Right lobe of liver (tissue), 6 donors: ENCODE results near the gene GNAT1. TPM values are rescaled to one million over a fixed set of nuclear protein-coding genes. Genes with fewer than 3 reads are reported as not detected.

Experiments
- ATAC-seq, 4 donors: fragments of 200-7000 bp; cut with Tn5 transposase; one replicate each; pipeline ENCODE4 v1.9.1; 2020; ENCODE audit warnings: mild to moderate bottlenecking in 4 of 4, moderate library complexity in 4 of 4
- DNase-seq, 3 donors: peaks; one replicate each; pipeline ENCODE4 v3.0.0-alpha.2; 2020
- H3K27ac ChIP-seq, 3 donors: fragments of 200-600 bp; one replicate each; pipeline ENCODE4 v1.8.0; 2022
- H3K27me3 ChIP-seq, 2 donors: fragments of 200-600 bp; one replicate each; pipeline ENCODE4 v1.8.0; 2022
- H3K36me3 ChIP-seq, 4 donors: fragments of 200-600 bp; sonication (generic) in 1 of 4; one replicate each; pipeline versions ENCODE4 v1.5.1 to v1.8.0; 2017 to 2022; ENCODE audit warnings: control low read depth in 1 of 4
- H3K4me1 ChIP-seq, 4 donors: fragments of 200-600 bp; sonication (generic) in 1 of 4; one replicate each; pipeline versions ENCODE4 v1.5.1 to v1.8.0; 2017 to 2022; ENCODE audit warnings: control low read depth in 1 of 4
- H3K4me3 ChIP-seq, 3 donors: fragments of 200-600 bp; one replicate each; pipeline ENCODE4 v1.8.0; 2022
- H3K9me3 ChIP-seq, 4 donors: fragments of 200-600 bp; sonication (generic) in 1 of 4; one replicate each; pipeline versions ENCODE4 v1.5.1 to v1.8.0; 2017 to 2022; ENCODE audit warnings: control low read depth in 1 of 4
- POLR2A ChIP-seq: fragments of 450-650 bp; IDR thresholded peaks from one replicate; pipeline ENCODE4 v1.6.1; 2017; ENCODE audit warnings: antibody characterized with exemption, mild to moderate bottlenecking
- WGBS: methylation state at CpG from one replicate; pipeline ENCODE4 v1.1.6; 2018; ENCODE audit warnings: low coverage, low lambda C conversion rate; ENCODE audit not compliant: insufficient coverage; ENCODE audit errors: missing lambda C conversion rate; 5-methylcytosine and 5-hydroxymethylcytosine counted together
- intact Hi-C, 2 donors: fragments of 100-400 bp; cut with DNase I; formaldehyde crosslinking; loops; one replicate each; pipeline versions ENCODE4 v1.11.2 to v1.14.1; 2022
- total RNA-seq, 6 experiments: library from RNA; depleted of rRNA in 2 of 6; stranded (reverse); fragments of >200 nt in 2 of 6; fragmentation: NEBNext Ultra II Directional in 3 of 6; extraction: Animal tissue kit (Norgen Biotek cat#: 25700) in 3 of 6; gene quantifications; one replicate each; pipeline versions ENCODE4 v1.1.0 to v1.2.4, GENCODE V29; 2016 to 2023
- TF ChIP-seq, protein P1 (sequence below), 4 donors: fragments of 200-600 bp in 3 of 4; fragments of 450-650 bp in 1 of 4; IDR thresholded peaks; one replicate each; pipeline versions ENCODE4 v1.5.1 to v1.8.0; 2016 to 2022; ENCODE audit warnings: antibody characterized with exemption in 4 of 4, mild to moderate bottlenecking in 2 of 4
- donor health status: DM: no; HTN: yes; CAD: no.
- donor health status: DM: no; HTN: no; CAD: no.
- donor health status: DM: no; HTN: no; CAD: no.
- donor health status: DM: no; HTN: yes; CAD: no.
- donor health status: DM: no; HTN: yes; CAD: no.

GNAT1 gene
- total RNA-seq, 6 experiments from 2014 or later = 0.07 TPM; not detected in 5

DNA sequence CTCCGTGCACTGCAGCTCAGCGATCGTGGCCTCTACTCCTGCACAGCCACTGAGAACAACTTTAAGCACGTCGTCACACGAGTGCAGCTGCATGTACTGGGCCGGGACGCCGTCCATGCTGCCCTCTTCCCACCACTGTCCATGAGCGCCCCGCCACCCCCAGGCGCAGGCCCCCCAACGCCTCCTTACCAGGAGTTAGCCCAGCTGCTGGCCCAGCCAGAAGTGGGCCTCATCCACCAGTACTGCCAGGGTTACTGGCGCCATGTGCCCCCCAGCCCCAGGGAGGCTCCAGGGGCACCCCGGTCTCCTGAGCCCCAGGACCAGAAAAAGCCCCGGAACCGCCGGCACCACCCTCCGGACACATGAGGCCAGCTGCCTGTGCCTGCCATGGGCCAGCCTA is 3.7 kb upstream of the GNAT1 start:
- H3K27me3 ChIP-seq = no peaks in the 10 kb centered on the region
- no peak overlapping the region for H3K27ac ChIP-seq
- ATAC-seq (no peak), DNase-seq (no peak)
- H3K9me3 ChIP-seq = no peaks in the 10 kb centered on the region
- peaks cover 0 to 19% (median 3%) of the 10 kb centered on the region in 4 donors for H3K4me1 ChIP-seq
- no peak overlapping the region for H3K4me3 ChIP-seq
- no peaks in the 10 kb centered on the region for H3K36me3 ChIP-seq
- 80% methylated on average over 1 of the region's 19 CpGs for WGBS
- TF ChIP-seq POLR2A = no peak
- TF ChIP-seq, protein P1, sequence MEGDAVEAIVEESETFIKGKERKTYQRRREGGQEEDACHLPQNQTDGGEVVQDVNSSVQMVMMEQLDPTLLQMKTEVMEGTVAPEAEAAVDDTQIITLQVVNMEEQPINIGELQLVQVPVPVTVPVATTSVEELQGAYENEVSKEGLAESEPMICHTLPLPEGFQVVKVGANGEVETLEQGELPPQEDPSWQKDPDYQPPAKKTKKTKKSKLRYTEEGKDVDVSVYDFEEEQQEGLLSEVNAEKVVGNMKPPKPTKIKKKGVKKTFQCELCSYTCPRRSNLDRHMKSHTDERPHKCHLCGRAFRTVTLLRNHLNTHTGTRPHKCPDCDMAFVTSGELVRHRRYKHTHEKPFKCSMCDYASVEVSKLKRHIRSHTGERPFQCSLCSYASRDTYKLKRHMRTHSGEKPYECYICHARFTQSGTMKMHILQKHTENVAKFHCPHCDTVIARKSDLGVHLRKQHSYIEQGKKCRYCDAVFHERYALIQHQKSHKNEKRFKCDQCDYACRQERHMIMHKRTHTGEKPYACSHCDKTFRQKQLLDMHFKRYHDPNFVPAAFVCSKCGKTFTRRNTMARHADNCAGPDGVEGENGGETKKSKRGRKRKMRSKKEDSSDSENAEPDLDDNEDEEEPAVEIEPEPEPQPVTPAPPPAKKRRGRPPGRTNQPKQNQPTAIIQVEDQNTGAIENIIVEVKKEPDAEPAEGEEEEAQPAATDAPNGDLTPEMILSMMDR (IDR thresholded peaks at IDR 0.05) = no peak
- intact Hi-C loops = loop anchor here (2.0 kb wide), 2 partner anchors 65 to 67 kb away; no protein-coding TSS in a partner anchor

DNA sequence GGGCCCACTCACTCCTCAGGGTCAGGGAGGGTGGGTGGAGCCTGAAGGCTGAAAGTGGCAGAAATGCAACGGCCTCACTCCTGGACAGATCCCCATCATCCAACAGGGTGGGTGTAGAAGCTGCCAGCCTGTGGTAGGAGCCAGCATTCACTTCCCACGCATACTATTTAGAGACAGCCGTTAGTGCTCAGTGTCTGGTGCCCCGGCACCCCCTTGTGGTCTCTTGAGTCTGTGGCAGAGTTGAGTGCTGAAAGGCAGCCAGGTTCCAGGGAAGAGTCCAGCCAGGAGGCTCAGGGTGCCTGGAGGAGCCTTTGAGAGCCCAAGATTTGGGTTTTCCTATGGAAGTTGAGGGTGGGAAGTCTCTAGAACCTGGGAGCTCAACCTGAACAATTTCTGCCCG is 2.1 kb upstream of the GNAT1 start:
- intact Hi-C loops = loop anchor here (2.0 kb wide), 2 partner anchors 66 to 68 kb away; no protein-coding TSS in a partner anchor
- Histone ChIP-seq H3K27me3 (no peaks in the 10 kb centered on the region), H3K4me1 (peaks cover 0 to 29% (median 5%) of the 10 kb centered on the region in 4 donors), H3K9me3 (no peaks in the 10 kb centered on the region), H3K4me3 (no peak overlapping the region), H3K36me3 (no peaks in the 10 kb centered on the region), H3K27ac (no peak overlapping the region)
- TF ChIP-seq POLR2A = no peak
- TF ChIP-seq, protein P1 (IDR thresholded peaks at IDR 0.05) = peak; percentile 80 to 86 (median 82)
- DNase-seq (peak; percentile 73 to 82 (median 81)), ATAC-seq (peak; percentile 70 to 82 (median 80))
- WGBS = 20% methylated on average over 4 of the region's 5 CpGs

GRCh38 chr3:50189989-50190388 is 1.4 kb upstream of the GNAT1 start:
- Histone ChIP-seq H3K36me3 (no peaks in the 10 kb centered on the region), H3K27ac (no peak overlapping the region), H3K4me3 (no peak overlapping the region), H3K4me1 (peaks cover 0 to 29% (median 3%) of the 10 kb centered on the region in 4 donors), H3K9me3 (no peaks in the 10 kb centered on the region), H3K27me3 (no peaks in the 10 kb centered on the region)
- no peak for DNase-seq
- no peak for ATAC-seq
- intact Hi-C loops = loop anchor here (2.0 to 5.0 kb wide), 4 partner anchors 37 to 87 kb away; partner anchors contain the start of gene LSMEM2 (in 1 of the 2)
- 52% methylated on average over 5 of the region's 7 CpGs for WGBS
- no peak for TF ChIP-seq POLR2A
- TF ChIP-seq, protein P1 (IDR thresholded peaks at IDR 0.05) = no peak

DNA sequence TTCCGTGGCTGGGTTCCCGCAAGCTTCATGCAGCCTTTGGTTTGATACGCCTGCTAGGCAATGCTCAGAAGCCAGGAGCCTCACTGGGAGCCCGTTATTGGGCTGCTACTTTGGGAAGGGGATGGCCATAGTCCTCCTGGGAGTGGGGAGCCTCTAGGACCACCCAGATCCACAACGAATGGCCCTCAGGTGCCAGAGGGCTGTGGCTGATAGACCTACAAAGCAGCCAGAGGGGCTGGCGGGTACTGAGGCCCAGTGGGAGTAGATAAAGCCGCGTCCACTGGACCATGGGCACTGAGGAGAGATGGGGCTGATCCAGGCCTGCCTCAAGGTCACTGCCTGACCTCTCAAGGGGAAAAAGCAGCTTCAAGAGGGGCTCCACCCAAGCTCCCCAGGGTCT is 714 bp downstream of the GNAT1 start:
- Histone ChIP-seq H3K27ac (no peak overlapping the region), H3K4me1 (peaks cover 0 to 40% (median 11%) of the 10 kb centered on the region in 4 donors), H3K9me3 (no peaks in the 10 kb centered on the region), H3K27me3 (no peaks in the 10 kb centered on the region), H3K4me3 (no peak overlapping the region), H3K36me3 (no peaks in the 10 kb centered on the region)
- ATAC-seq (no peak), DNase-seq (no peak)
- TF ChIP-seq, protein P1 (IDR thresholded peaks at IDR 0.05) = no peak
- no peak for TF ChIP-seq POLR2A
- intact Hi-C loops = loop anchor here (2.0 to 5.0 kb wide), 3 partner anchors 33 to 85 kb away; partner anchors contain the start of gene LSMEM2 (in 1 of the 2)
- WGBS = 14% methylated on average over 1 of the region's 8 CpGs
